Measurements from ENCODE around the gene C11orf65. TPM values are rescaled to one million over a fixed set of nuclear protein-coding genes. Genes with fewer than 3 reads are reported as not detected.
A peak's percentile ranks its signal among the peaks of the same experiment; 100 is the strongest.

Gene C11orf65
- total RNA-seq, 1 donor from 2014 or later, result 0.46 TPM

DNA sequence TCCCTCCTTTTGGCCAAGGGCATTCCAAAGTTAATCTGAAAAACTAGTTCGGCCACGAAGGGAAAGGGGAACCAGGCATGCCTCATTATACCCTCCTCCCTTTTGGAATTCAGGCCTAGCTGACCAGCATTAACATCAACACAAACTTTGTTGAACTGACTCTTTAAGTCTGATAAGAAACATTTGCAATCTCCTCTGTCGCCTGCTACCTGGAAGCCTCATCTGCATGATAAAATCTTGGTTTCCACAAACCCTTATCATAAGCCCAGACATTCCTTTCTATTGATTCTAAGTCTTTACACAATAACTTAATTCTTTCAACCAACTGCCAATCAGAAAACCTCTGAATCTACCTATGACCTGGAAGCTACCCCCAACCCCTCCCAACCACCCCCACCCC lies 19.5 kb upstream of the C11orf65 start:
- H3K27ac ChIP-seq, result no peak overlapping the region
- no peak for ATAC-seq
- TF ChIP-seq, protein P1, sequence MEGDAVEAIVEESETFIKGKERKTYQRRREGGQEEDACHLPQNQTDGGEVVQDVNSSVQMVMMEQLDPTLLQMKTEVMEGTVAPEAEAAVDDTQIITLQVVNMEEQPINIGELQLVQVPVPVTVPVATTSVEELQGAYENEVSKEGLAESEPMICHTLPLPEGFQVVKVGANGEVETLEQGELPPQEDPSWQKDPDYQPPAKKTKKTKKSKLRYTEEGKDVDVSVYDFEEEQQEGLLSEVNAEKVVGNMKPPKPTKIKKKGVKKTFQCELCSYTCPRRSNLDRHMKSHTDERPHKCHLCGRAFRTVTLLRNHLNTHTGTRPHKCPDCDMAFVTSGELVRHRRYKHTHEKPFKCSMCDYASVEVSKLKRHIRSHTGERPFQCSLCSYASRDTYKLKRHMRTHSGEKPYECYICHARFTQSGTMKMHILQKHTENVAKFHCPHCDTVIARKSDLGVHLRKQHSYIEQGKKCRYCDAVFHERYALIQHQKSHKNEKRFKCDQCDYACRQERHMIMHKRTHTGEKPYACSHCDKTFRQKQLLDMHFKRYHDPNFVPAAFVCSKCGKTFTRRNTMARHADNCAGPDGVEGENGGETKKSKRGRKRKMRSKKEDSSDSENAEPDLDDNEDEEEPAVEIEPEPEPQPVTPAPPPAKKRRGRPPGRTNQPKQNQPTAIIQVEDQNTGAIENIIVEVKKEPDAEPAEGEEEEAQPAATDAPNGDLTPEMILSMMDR (IDR thresholded peaks at IDR 0.05), result no peak
- H3K4me3 ChIP-seq, result no peak overlapping the region
- intact Hi-C loops (cut with DNase I), result no loop called here
- DNase-seq, result no peak
- peaks cover 28% of the 10 kb centered on the region for H3K36me3 ChIP-seq
- no peaks in the 10 kb centered on the region for H3K27me3 ChIP-seq
- no peaks in the 10 kb centered on the region for H3K4me1 ChIP-seq
- H3K9me3 ChIP-seq, result no peaks in the 10 kb centered on the region

DNA sequence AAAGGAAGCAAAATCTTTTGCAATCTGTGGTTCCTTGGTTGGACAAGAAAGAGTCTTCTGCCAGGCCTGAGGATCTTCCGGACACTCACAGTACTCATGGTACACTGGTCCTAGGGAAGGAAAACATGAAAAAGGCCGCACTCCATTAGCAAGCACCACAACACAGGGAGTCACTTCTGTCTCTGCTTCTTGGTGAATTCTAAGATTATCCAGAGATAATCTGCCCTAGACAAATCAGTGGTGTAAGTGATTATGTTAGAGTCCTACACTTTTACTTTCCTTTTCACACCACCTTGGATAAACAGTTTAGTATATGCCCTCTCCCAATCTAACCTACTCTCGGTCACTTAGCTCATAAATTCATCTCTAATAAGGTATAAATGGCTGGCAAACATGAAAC lies 19.0 kb upstream of the C11orf65 start:
- Histone ChIP-seq H3K4me1 (no peaks in the 10 kb centered on the region), H3K27ac (no peak overlapping the region), H3K4me3 (no peak overlapping the region), H3K9me3 (no peaks in the 10 kb centered on the region), H3K27me3 (no peaks in the 10 kb centered on the region), H3K36me3 (peaks cover 30% of the 10 kb centered on the region)
- TF ChIP-seq, protein P1 (IDR thresholded peaks at IDR 0.05), result no peak
- ATAC-seq, result no peak
- intact Hi-C loops (cut with DNase I), result no loop called here
- no peak for DNase-seq

DNA sequence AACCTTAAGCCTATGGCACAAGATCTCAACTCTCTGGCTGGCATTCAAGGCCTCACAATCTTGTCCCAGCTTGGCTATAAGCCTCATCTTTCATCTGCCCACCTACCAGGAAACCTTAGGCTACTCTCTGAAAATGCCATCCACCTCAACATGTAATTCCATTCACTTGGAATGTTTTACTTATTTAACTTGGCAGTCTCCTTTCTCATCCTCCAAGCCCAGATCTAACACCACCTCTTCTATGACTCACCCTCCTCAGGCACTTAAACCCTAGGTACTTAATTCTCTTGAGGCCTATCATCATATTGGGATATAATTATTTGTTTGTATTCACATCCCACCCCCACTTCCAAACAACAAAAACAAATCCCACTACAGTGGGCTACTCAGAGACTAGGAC lies 15.8 kb upstream of the C11orf65 start:
- H3K27ac ChIP-seq, result no peak overlapping the region
- no peak overlapping the region for H3K4me3 ChIP-seq
- no peak for DNase-seq
- H3K9me3 ChIP-seq, result no peaks in the 10 kb centered on the region
- no peaks in the 10 kb centered on the region for H3K4me1 ChIP-seq
- TF ChIP-seq, protein P1 (IDR thresholded peaks at IDR 0.05), result no peak
- ATAC-seq, result peak; percentile 69
- peaks cover 40% of the 10 kb centered on the region for H3K36me3 ChIP-seq
- intact Hi-C loops (cut with DNase I), result no loop called here
- no peaks in the 10 kb centered on the region for H3K27me3 ChIP-seq

DNA sequence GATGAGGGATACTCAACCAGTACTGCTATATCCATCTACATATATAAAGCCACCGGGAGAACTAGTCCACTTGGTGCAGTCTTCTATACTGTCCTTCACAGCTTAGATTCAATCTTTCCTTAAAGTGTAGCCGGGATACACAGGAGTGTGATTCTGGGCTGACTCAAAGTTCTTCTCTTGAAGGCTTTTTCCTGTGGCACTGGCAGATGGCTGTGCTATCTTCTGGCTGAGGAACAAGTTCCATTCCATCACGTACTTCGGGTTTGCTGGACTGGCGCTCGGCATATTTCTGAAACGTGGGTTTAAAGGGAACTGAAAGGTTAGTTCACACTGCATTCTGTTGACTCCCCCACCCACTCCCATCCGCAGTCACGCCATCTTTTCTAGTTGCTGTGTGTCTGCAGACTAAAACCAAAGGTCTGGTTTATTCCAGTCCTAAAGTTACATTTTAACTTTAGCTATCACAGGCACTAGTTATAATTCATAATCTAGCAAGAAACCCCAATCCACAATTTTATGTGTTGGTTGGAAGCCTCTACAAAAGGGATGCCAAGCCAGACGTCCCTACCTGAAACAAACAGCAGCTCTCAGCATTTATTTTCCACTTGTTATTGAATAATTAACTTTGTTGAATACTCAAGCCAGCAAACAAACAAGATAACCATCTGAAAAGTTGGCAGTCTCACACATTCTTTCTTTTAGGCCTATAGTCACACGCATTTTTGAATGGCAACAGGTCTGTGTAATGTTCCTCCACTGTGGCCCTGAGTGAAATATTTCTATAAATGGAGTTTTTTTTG lies 7.5 kb upstream of the C11orf65 start:
- H3K27me3 ChIP-seq, result no peaks in the 10 kb centered on the region
- peak; percentile 64 for ATAC-seq

DNA sequence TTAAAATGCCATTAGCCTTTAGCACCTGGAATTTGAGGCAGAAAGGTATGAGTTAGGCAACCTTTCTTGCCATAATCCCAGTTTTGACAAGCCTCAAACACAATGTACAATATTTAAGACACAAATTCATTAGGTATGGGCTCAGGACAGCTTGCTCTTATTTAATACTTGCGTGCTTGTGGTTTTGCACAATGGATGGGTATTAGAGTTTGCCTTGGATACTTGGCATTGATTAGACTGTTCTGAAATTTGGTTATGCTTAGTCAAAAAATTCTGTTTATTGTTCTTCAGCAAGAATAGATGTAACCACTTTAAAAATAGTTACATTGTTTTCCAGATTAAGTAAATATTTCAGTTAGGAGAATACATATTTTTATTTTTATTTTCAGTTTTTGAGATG lies 5.4 kb upstream of the C11orf65 start:
- Histone ChIP-seq H3K27me3 (no peaks in the 10 kb centered on the region), H3K4me1 (peaks cover 6% of the 10 kb centered on the region), H3K9me3 (no peaks in the 10 kb centered on the region), H3K36me3 (peaks cover 39% of the 10 kb centered on the region), H3K4me3 (no peak overlapping the region), H3K27ac (no peak overlapping the region)
- ATAC-seq (no peak), DNase-seq (no peak)
- TF ChIP-seq, protein P1 (IDR thresholded peaks at IDR 0.05), result no peak
- intact Hi-C loops (cut with DNase I), result no loop called here

More for the DNA sequence above, 7.5 kb upstream of the C11orf65 start:
- Histone ChIP-seq H3K36me3 (peaks cover 50% of the 10 kb centered on the region), H3K4me1 (no peaks in the 10 kb centered on the region), H3K27ac (no peak overlapping the region), H3K4me3 (no peak overlapping the region), H3K9me3 (no peaks in the 10 kb centered on the region)
- TF ChIP-seq, protein P1 (IDR thresholded peaks at IDR 0.05), result no peak
- intact Hi-C loops (cut with DNase I), result no loop called here
- DNase-seq, result no peak

Measured in upper lobe of right lung (tissue), 1 donor.